Lower lobe of right lung (tissue), 2 donors: ENCODE results near the gene ZNF24. TPM values are rescaled to one million over a fixed set of nuclear protein-coding genes. Genes with fewer than 3 reads are reported as not detected.

Experiments used
- ATAC-seq, 2 donors: fragments of 200-7000 bp; cut with Tn5 transposase; one replicate each; pipeline ENCODE4 v1.9.1; 2020 to 2022; ENCODE audit warnings: mild to moderate bottlenecking in 2 of 2, moderate library complexity in 2 of 2
- DNase-seq: peaks from one replicate; pipeline ENCODE4 v3.0.0-alpha.2; 2020
- H3K27ac ChIP-seq: fragments of 200-600 bp; one replicate; pipeline ENCODE4 v1.8.0; 2022
- H3K27me3 ChIP-seq: fragments of 200-600 bp; one replicate; pipeline ENCODE4 v1.8.0; 2022; ENCODE audit warnings: low read depth
- H3K36me3 ChIP-seq: fragments of 200-600 bp; one replicate; pipeline ENCODE4 v1.8.0; 2022; ENCODE audit warnings: mild to moderate bottlenecking
- H3K4me1 ChIP-seq: fragments of 200-600 bp; one replicate; pipeline ENCODE4 v1.8.0; 2022
- H3K4me3 ChIP-seq: fragments of 200-600 bp; one replicate; pipeline ENCODE4 v1.8.0; 2022; ENCODE audit warnings: mild to moderate bottlenecking
- H3K9me3 ChIP-seq: fragments of 200-600 bp; one replicate; pipeline ENCODE4 v1.8.0; 2022
- intact Hi-C: fragments of 100-400 bp; cut with DNase I; formaldehyde crosslinking; loops from one replicate; pipeline ENCODE4 v1.11.0; 2022
- total RNA-seq: library from RNA; stranded (reverse); fragmentation: NEBNext Ultra II Directional; extraction: Animal tissue kit (Norgen Biotek cat#: 25700); gene quantifications from one replicate; pipeline ENCODE4 v1.2.1, GENCODE V29; 2021
- TF ChIP-seq, protein P1 (sequence below): fragments of 200-600 bp; IDR thresholded peaks from one replicate; pipeline ENCODE4 v1.8.0; 2022; ENCODE audit warnings: antibody characterized with exemption, mild to moderate bottlenecking
- donor health status: DM: no; HTN: yes; CAD: no; lungs with severe emphysema.

The ZNF24 gene
- total RNA-seq, 1 donor from 2014 or later, result 51.8 TPM

DNA sequence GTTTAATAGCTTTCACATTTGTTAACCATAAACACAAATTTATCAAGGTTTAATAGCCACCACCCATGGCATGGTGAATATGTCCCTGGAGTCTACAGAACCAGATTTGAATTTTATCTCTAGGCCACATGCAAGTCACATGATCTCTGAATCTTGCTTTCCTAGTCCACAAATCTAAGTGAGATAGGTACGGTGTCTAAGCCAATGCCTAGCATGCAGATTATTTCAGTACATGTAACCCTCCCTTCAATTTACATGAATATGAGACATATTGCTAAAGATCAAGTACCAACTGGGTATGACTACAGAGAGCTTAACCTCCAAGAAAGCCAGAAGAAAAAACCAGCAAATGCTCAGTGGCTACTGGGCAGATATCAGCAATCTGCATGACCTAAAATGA is 10.0 kb downstream of the ZNF24 start:
- no peak overlapping the region for H3K4me3 ChIP-seq
- TF ChIP-seq, protein P1, sequence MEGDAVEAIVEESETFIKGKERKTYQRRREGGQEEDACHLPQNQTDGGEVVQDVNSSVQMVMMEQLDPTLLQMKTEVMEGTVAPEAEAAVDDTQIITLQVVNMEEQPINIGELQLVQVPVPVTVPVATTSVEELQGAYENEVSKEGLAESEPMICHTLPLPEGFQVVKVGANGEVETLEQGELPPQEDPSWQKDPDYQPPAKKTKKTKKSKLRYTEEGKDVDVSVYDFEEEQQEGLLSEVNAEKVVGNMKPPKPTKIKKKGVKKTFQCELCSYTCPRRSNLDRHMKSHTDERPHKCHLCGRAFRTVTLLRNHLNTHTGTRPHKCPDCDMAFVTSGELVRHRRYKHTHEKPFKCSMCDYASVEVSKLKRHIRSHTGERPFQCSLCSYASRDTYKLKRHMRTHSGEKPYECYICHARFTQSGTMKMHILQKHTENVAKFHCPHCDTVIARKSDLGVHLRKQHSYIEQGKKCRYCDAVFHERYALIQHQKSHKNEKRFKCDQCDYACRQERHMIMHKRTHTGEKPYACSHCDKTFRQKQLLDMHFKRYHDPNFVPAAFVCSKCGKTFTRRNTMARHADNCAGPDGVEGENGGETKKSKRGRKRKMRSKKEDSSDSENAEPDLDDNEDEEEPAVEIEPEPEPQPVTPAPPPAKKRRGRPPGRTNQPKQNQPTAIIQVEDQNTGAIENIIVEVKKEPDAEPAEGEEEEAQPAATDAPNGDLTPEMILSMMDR, result no peak
- H3K9me3 ChIP-seq, result no peaks in the 10 kb centered on the region
- no peak for DNase-seq
- no peak for ATAC-seq
- H3K4me1 ChIP-seq, result peaks cover 8% of the 10 kb centered on the region
- intact Hi-C loops, result no loop called here
- H3K27me3 ChIP-seq, result no peaks in the 10 kb centered on the region
- H3K27ac ChIP-seq, result no peak overlapping the region
- peaks cover 78% of the 10 kb centered on the region for H3K36me3 ChIP-seq

DNA sequence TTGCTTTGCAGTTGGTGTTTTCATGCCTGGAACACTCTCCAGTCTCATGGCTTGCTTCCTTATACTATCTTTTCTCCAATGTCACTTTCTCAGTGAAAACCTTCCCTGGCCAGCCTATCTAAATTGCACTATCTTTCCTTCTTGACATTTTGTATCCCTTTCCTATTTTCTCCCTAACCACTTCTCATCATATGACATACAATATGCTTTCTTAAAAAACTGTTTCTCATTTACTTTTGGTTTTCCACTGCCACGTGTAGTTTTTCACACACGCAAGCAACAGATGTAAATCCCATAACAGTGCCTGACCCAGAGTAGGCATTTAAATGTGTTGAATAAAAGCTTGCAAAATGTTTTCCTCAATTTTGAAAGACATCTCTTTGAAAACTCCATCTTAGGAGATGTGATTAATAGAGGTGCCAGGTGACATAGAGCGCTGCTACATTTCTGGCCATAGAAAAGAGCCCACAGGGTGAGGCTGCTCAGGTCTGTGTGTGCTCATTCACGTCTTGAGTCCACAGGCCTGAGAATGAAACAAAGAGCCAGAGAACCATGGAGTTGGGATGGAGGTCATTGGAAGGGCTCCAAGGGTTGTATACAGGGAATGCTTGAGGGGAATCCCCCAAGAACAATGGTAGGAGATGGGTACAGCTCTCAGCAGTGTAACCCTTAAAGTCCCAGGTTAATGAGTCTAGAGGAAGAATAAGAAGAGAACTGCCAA is 12.7 kb downstream of the ZNF24 start:
- TF ChIP-seq, protein P1, result no peak
- peaks cover 51% of the 10 kb centered on the region for H3K36me3 ChIP-seq
- H3K27ac ChIP-seq, result no peak overlapping the region
- intact Hi-C loops, result no loop called here
- H3K9me3 ChIP-seq, result no peaks in the 10 kb centered on the region
- H3K4me3 ChIP-seq, result no peak overlapping the region
- H3K27me3 ChIP-seq, result no peaks in the 10 kb centered on the region
- H3K4me1 ChIP-seq, result no peaks in the 10 kb centered on the region
- DNase-seq (no peak), ATAC-seq (no peak)

DNA sequence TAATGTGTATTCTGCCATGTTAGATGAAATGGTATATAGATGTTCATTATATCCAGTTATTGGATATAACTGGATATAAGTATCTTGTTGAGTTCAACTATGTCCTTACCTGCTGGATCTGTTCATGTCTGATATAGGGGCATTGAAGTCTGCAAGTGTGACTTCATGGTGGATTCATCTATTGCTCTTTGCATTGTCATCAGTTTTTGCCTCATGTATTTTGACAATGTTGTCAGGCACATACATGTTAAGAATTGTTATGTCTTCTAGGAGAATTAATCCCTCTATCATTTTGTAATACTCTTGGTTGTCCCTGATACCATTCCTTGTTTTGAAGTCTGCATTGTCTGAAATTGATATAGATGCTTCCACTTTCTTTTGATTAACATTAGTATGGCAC is 15.4 kb downstream of the ZNF24 start:
- ATAC-seq (no peak), DNase-seq (no peak)
- H3K27me3 ChIP-seq, result no peaks in the 10 kb centered on the region
- H3K4me3 ChIP-seq, result no peak overlapping the region
- TF ChIP-seq, protein P1, result no peak
- no peaks in the 10 kb centered on the region for H3K9me3 ChIP-seq
- H3K27ac ChIP-seq, result no peak overlapping the region
- no peaks in the 10 kb centered on the region for H3K4me1 ChIP-seq
- intact Hi-C loops, result no loop called here
- H3K36me3 ChIP-seq, result peaks cover 25% of the 10 kb centered on the region

DNA sequence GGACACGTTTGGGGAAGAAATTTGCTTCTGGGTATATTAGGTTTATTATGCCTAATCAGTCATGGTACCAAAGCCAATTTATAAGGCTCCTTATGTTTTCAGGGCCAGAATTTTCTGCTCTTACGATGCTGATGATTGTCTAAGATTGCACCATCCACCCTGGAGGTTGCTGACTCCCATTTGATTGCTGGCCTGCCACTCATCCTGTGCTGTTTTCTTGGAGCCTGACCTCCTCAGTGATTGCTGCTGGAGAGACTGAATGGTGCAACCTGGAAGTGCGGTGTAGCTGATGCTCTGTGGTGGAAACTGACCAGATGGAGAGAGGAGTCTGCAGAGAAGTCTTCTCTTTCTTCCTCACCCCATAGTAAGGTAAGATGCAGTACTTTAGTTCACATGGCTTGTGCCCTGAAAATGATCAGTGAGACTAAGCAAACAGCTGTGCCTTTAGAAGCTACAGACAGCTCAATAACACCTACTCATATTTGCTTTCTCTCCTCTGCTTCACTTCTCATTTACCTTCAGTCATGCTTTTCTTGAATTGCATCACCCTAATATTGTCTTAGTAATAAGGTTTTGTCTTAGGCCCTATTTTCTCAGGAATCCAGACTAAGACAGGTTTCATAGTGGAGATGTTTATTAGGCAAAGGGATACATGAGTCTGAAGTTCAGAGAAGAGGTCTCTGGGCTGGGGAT is 17.4 kb downstream of the ZNF24 start:
- Histone ChIP-seq H3K4me3 (no peak overlapping the region), H3K4me1 (no peaks in the 10 kb centered on the region), H3K27me3 (no peaks in the 10 kb centered on the region), H3K9me3 (no peaks in the 10 kb centered on the region), H3K36me3 (peaks cover 5% of the 10 kb centered on the region), H3K27ac (no peak overlapping the region)
- TF ChIP-seq, protein P1, result no peak
- DNase-seq (no peak), ATAC-seq (no peak)
- intact Hi-C loops, result no loop called here

DNA sequence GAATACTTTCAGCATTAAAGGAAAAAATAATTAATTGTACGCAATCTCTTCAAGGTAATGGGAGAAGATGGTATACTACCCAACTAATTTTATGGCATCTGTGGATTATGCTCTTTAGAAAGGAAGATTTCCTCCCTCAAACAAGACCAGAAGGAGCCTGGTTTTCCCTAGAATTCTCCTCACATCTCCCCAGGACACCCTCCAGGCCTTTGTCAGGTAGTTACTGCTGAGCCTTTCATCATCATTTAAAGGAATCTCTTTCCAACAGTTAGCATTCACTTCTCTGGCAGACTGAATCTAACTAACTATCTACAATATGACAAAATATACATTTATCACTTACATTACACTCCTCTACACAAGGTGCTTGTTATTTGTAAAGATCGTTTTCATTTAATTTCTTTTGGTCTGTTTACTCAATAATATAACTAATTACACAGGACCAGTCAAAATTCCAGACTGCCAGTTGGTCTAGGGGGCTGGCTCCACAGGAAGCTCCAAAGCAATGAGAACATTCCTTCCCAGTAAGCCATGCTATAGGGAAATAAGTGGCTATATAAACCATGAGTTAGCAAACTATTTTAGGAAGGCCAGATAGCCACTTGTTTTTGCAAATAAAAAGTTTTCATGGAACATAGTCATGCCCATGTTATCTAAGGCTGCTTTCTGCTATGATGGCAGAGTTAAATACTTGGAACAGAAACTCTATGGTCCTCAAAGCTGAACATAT is 19.1 kb downstream of the ZNF24 start:
- Histone ChIP-seq H3K4me3 (no peak overlapping the region), H3K36me3 (no peaks in the 10 kb centered on the region), H3K4me1 (no peaks in the 10 kb centered on the region), H3K27ac (no peak overlapping the region), H3K27me3 (no peaks in the 10 kb centered on the region), H3K9me3 (no peaks in the 10 kb centered on the region)
- intact Hi-C loops, result no loop called here
- DNase-seq (no peak), ATAC-seq (no peak)
- TF ChIP-seq, protein P1, result no peak
